ENCODE measurements around the gene CALCOCO2. TPM values are rescaled to one million over a fixed set of nuclear protein-coding genes. Genes with fewer than 3 reads are reported as not detected.

Gene CALCOCO2, protein sequence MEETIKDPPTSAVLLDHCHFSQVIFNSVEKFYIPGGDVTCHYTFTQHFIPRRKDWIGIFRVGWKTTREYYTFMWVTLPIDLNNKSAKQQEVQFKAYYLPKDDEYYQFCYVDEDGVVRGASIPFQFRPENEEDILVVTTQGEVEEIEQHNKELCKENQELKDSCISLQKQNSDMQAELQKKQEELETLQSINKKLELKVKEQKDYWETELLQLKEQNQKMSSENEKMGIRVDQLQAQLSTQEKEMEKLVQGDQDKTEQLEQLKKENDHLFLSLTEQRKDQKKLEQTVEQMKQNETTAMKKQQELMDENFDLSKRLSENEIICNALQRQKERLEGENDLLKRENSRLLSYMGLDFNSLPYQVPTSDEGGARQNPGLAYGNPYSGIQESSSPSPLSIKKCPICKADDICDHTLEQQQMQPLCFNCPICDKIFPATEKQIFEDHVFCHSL
- total RNA-seq (2022; extraction: Qiagen RNA extraction; ENCODE audit: low read depth), result 62.5 to 81.6 TPM (median 75.6 TPM) in 5 replicates

DNA sequence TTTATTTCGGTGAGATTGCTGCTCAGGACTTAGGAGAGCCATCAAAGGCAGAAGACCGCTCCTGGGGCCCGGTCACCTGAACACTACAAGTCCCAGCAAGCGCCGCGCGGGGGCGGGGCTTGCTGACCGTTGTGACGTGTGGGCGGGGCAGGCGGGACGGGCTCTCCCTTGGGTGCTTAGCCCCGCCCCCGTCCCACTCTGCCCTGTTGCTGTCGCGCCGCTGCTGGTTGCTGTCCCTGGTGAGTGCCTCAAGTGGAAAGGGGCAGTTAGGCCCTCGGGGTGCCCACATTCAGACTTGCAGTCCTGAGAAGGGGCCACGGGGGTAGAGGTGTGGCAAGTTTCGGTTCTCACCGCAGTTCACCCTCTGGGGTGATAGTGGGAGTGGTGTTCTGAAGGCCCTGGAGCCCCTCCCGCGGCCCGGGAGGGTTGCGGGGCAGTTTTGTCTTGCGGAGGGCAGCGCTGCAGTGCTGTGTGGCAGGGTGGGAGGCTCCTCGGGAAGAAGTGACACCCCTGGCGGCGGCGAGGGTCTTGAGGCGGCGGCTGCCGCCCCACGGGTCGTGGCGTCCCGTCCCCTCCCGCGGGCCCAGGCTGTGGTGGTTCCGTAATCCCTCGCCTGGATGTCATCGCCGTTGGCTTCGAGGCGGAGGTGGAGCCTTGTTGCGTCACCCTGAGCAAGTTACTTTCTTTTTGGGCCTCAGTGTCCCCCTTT, at the start of gene CALCOCO2:
Gene CALCOCO2 (plus strand): TSS at position 196 of the 709 bp plus-strand sequence. CDS start 10,673 bp downstream, outside the sequence.

DNA sequence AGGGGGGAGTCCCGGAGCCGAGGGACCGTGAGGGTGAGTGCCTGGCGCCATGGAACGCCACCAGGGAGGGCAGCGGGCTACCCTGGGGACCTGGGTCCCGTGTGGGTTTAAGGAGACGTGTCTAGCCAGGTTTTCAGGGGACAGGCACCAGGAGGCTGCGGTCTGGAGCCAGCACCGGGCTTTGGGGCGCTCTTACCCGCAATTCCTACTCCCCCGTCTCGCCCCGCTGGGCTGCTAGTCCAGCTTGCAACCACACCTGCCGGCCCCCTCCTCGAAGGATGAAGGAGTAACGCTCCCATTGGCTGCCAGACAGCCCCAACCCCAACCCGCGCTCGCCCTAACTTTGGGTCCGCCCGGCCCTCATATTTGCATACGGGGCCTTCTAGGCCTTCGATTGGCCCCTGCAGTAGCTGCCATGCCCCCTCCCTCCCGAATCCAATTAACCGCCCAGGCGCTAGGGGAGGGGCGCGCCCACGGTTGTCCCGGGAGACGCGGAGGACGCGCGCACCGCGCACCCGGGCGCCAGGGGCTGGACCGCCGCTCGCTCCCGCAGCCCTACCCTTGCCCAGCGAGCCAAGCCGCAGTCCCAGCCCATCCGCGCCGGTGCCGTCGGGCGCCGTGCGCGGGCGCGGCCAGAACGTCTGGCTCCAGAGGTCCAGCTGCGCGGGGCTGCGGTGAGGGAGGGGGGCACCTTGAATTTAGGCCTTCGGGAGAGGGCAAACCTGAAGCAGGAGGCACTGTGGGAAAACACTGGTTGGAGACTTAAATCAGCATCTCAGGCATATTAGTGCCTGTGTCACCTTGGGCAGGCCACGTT, 13.9 kb upstream of the CALCOCO2 start, which contains the start of gene TTLL6:
Gene TTLL6 (minus strand): TSS at position 456 of the 817 bp plus-strand sequence. CDS start 157 bp downstream, at position 299.

DNA sequence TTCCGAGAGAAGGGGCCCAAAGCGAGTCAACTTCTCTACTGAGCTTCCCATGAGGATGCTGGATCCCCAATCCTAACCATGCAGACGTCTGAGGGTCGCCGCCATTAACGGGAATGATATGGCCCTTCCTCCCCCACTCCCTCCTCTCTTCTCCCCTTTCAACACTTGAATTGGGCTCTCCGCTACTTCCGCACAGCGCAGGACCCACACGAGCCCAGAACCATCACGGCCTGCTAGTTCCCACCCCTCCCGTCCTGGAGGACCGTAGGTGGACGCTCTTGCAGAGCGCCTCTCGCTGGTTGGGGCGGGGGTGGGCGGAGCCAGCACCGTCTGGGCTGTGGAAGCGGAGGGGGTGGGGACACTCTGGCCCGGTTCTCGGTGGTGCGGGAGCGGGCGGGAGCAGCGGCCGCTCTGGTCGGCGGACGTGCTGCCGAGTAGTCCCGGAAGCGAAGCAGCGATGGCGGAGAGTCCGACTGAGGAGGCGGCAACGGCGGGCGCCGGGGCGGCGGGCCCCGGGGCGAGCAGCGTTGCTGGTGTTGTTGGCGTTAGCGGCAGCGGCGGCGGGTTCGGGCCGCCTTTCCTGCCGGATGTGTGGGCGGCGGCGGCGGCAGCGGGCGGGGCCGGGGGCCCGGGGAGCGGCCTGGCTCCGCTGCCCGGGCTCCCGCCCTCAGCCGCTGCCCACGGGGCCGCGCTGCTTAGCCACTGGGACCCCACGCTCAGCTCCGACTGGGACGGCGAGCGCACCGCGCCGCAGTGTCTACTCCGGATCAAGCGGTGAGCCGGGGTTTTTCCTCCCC, 77.4 kb downstream of the CALCOCO2 start, which contains the start of gene UBE2Z:
Gene UBE2Z (plus strand): TSS at position 361 of the 797 bp plus-strand sequence. CDS start 97 bp downstream, at position 458.

Other genes starting within 250 kb of the CALCOCO2 start
- 4.6 to 6.5 TPM (median 5.2 TPM) in 5 replicates for gene HOXB3, start 240.8 kb upstream of the CALCOCO2 start, total RNA-seq (2022; extraction: Qiagen RNA extraction; ENCODE audit: low read depth)
- gene HOXB5, start 237.3 kb upstream of the CALCOCO2 start, total RNA-seq (2022; extraction: Qiagen RNA extraction; ENCODE audit: low read depth), result 1.7 to 2.5 TPM (median 2.2 TPM) in 5 replicates
- gene HOXB6, start 226.0 kb upstream of the CALCOCO2 start, total RNA-seq (2022; extraction: Qiagen RNA extraction; ENCODE audit: low read depth), result 3.5 to 6.3 TPM (median 5.4 TPM) in 5 replicates
- gene HOXB7, start 220.0 kb upstream of the CALCOCO2 start, total RNA-seq (2022; extraction: Qiagen RNA extraction; ENCODE audit: low read depth), result 29.6 to 32.2 TPM (median 30.8 TPM) in 5 replicates
- gene HOXB8, start 215.7 kb upstream of the CALCOCO2 start, total RNA-seq (2022; extraction: Qiagen RNA extraction; ENCODE audit: low read depth), result 6.9 to 8.8 TPM (median 8.2 TPM) in 5 replicates
- 7.2 to 7.5 TPM (median 7.3 TPM) in 5 replicates for gene HOXB9, start 204.7 kb upstream of the CALCOCO2 start, total RNA-seq (2022; extraction: Qiagen RNA extraction; ENCODE audit: low read depth)
- not detected in 5 replicates for gene PRAC1, start 108.5 kb upstream of the CALCOCO2 start, total RNA-seq (2022; extraction: Qiagen RNA extraction; ENCODE audit: low read depth)
- gene PRAC2, start 107.8 kb upstream of the CALCOCO2 start, total RNA-seq (2022; extraction: Qiagen RNA extraction; ENCODE audit: low read depth), result not detected in 5 replicates
- gene HOXB13, start 102.3 kb upstream of the CALCOCO2 start, total RNA-seq (2022; extraction: Qiagen RNA extraction; ENCODE audit: low read depth), result 1.8 to 2.3 TPM (median 2.1 TPM) in 5 replicates
- gene TTLL6, start 13.8 kb upstream of the CALCOCO2 start, total RNA-seq (2022; extraction: Qiagen RNA extraction; ENCODE audit: low read depth), result 0.74 to 1.3 TPM (median 0.95 TPM) in 5 replicates
- 506 to 704 TPM (median 555 TPM) in 5 replicates for gene ATP5MC1, start 61.8 kb downstream of the CALCOCO2 start, total RNA-seq (2022; extraction: Qiagen RNA extraction; ENCODE audit: low read depth)
- 122 to 128 TPM (median 124 TPM) in 5 replicates for gene UBE2Z, start 77.4 kb downstream of the CALCOCO2 start, total RNA-seq (2022; extraction: Qiagen RNA extraction; ENCODE audit: low read depth)
- gene SNF8, start 113.8 kb downstream of the CALCOCO2 start, total RNA-seq (2022; extraction: Qiagen RNA extraction; ENCODE audit: low read depth), result 294 to 355 TPM (median 316 TPM) in 5 replicates
- gene GIP, start 137.6 kb downstream of the CALCOCO2 start, total RNA-seq (2022; extraction: Qiagen RNA extraction; ENCODE audit: low read depth), result 4.1 to 6.1 TPM (median 4.6 TPM) in 5 replicates
- 48.1 to 93.6 TPM (median 82.4 TPM) in 5 replicates for gene IGF2BP1, start 166.3 kb downstream of the CALCOCO2 start, total RNA-seq (2022; extraction: Qiagen RNA extraction; ENCODE audit: low read depth)

All from A549 treated with GW870086 at 1 μM for 4 hours (cell line).